Ectodermal cell (in vitro differentiated cells): ENCODE measurements around the gene HEATR3.

Source experiments
- H3K27ac ChIP-seq: 2 replicates; pipeline ENCODE4 v1.7.0; 2013; ENCODE audit warnings: mild to moderate bottlenecking, low read depth, low read length; ENCODE audit not compliant: insufficient read depth, poor library complexity, severe bottlenecking
- H3K27me3 ChIP-seq: 2 replicates; pipeline ENCODE4 v1.7.0; 2013; ENCODE audit warnings: mild to moderate bottlenecking, low read length; ENCODE audit not compliant: insufficient read depth, control insufficient read depth, poor library complexity, severe bottlenecking
- H3K36me3 ChIP-seq: one replicate; pipeline ENCODE4 v1.7.0; 2013; ENCODE audit warnings: low read length; ENCODE audit not compliant: control insufficient read depth, insufficient read depth
- H3K4me1 ChIP-seq: one replicate; pipeline ENCODE4 v1.7.0; 2013; ENCODE audit warnings: low read length; ENCODE audit not compliant: control insufficient read depth, insufficient read depth
- H3K4me3 ChIP-seq: 2 replicates; pipeline ENCODE4 v1.7.0; 2013; ENCODE audit warnings: low read depth, low read length, control low read depth; ENCODE audit not compliant: insufficient read depth
- H3K9me3 ChIP-seq: 2 replicates; pipeline ENCODE4 v1.7.0; 2013; ENCODE audit warnings: mild to moderate bottlenecking, low read length, moderate library complexity; ENCODE audit not compliant: control insufficient read depth
- WGBS, 2 experiments: methylation state at CpG; one replicate each; pipeline ENCODE4 v1.1.7; 2013; ENCODE audit warnings: missing lambda C conversion rate in 2 of 2; 5-methylcytosine and 5-hydroxymethylcytosine counted together

The HEATR3 gene

GRCh38 chr16:50069060-50069459 lies 3.3 kb downstream of the HEATR3 start:
- no peak overlapping the region for H3K4me3 ChIP-seq
- no peaks in the 10 kb centered on the region for H3K36me3 ChIP-seq
- no peaks in the 10 kb centered on the region for H3K9me3 ChIP-seq
- no peak overlapping the region for H3K27ac ChIP-seq
- peaks cover 5% of the 10 kb centered on the region for H3K4me1 ChIP-seq
- 92 to 100% methylated on average over 1 of the region's 1 CpG for WGBS, 2 experiments
- no peaks in the 10 kb centered on the region for H3K27me3 ChIP-seq

DNA sequence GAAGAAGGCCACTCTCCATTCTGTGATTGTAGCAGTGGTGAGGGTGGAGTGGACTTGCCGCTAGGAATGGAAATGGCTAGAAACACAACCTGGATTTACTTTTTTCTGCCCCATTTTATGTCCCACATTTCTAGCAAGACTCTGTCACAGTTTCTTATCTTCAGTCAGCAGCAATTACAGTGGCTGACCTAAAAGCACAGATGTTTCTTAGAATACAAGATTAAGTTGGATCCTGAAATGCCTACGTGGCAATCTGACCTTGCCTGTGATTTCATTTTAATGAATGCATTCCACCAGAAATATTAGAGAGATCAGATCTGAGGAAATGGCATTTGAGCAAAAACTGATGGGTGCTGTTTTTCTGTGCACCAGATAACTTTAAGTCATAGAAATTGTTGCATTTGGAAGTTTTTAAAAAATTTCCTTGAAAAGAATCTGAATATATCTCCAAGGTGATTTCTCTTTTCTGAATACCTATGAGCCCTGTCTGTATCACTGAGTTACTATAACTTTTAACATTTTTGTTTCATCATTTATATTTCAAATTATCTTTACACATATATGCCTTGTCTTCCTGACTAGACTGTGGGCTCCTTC lies 5.4 kb downstream of the HEATR3 start:
- Histone ChIP-seq H3K27me3 (no peaks in the 10 kb centered on the region), H3K4me1 (peaks cover 5% of the 10 kb centered on the region), H3K4me3 (no peak overlapping the region), H3K27ac (no peak overlapping the region), H3K9me3 (no peaks in the 10 kb centered on the region), H3K36me3 (peaks cover 3% of the 10 kb centered on the region)
- 87 to 91% methylated on average over 2 of the region's 2 CpGs for WGBS, 2 experiments

GRCh38 chr16:50072730-50073129 lies 7.0 kb downstream of the HEATR3 start:
- Histone ChIP-seq H3K27ac (no peak overlapping the region), H3K36me3 (peaks cover 3% of the 10 kb centered on the region), H3K4me1 (peaks cover 3% of the 10 kb centered on the region), H3K9me3 (no peaks in the 10 kb centered on the region), H3K4me3 (no peak overlapping the region), H3K27me3 (no peaks in the 10 kb centered on the region)
- WGBS, 2 experiments = 95 to 96% methylated on average over 4 to 5 of the region's 5 CpGs

- Histone ChIP-seq H3K4me3 (no peak overlapping the region), H3K4me1 (no peaks in the 10 kb centered on the region), H3K27me3 (no peaks in the 10 kb centered on the region), H3K9me3 (no peaks in the 10 kb centered on the region), H3K27ac (no peak overlapping the region), H3K36me3 (peaks cover 9% of the 10 kb centered on the region)
- WGBS, 2 experiments = 83 to 85% methylated on average over 9 of the region's 9 CpGs
Measured at GRCh38 chr16:50079397-50080140, 13.8 kb downstream of the HEATR3 start.

GRCh38 chr16:50081428-50082018 lies 15.8 kb downstream of the HEATR3 start:
- Histone ChIP-seq H3K9me3 (no peaks in the 10 kb centered on the region), H3K4me3 (no peak overlapping the region), H3K4me1 (no peaks in the 10 kb centered on the region), H3K36me3 (peaks cover 11% of the 10 kb centered on the region), H3K27me3 (no peaks in the 10 kb centered on the region), H3K27ac (no peak overlapping the region)
- 96% methylated on average over 6 to 7 of the region's 7 CpGs for WGBS, 2 experiments

DNA sequence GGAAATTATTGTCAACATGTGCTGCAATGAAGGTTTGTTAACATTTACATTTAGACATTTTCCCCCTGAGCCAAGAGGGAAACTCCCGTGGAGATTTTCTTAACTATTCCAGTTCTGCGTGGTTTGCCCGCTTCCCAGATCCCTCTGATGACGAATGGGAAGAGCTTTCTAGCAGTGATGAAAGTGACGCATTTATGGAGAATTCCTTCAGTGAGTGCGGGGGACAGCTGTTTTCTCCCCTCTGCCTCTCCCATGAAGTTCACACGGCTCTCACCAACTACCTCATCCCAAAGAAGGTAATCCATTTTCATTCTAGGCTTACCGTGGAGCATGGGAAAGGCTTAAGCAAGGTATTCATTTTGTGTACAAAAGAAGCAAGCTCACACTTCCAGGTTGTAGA lies 18.2 kb downstream of the HEATR3 start:
- H3K4me1 ChIP-seq = no peaks in the 10 kb centered on the region
- no peaks in the 10 kb centered on the region for H3K27me3 ChIP-seq
- no peak overlapping the region for H3K4me3 ChIP-seq
- no peak overlapping the region for H3K27ac ChIP-seq
- H3K36me3 ChIP-seq = peaks cover 21% of the 10 kb centered on the region
- 97 to 98% methylated on average over 8 of the region's 8 CpGs for WGBS, 2 experiments
- no peaks in the 10 kb centered on the region for H3K9me3 ChIP-seq

DNA sequence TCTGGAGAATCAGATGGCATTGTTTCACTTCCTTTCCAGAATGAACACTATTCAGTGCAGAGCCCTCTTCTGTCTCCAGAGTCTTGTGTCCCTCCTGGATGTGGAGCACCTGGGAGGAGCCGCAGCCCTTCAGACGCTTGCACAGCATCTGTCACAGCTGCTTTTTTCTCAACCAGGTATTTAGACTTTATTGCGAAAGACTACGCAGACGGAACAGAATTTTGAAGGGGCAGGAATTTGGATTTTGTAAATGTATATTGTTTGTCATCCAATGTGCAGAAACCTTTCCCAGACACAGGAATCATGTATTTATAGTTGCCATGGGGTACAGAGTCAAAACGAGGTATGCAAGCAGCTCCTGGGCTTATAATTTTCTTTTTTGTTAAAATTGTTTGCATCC lies 20.4 kb downstream of the HEATR3 start:
- WGBS, 2 experiments = 97 to 98% methylated on average over 6 of the region's 6 CpGs
- Histone ChIP-seq H3K4me1 (no peaks in the 10 kb centered on the region), H3K27me3 (no peaks in the 10 kb centered on the region), H3K27ac (no peak overlapping the region), H3K9me3 (no peaks in the 10 kb centered on the region), H3K4me3 (no peak overlapping the region), H3K36me3 (peaks cover 21% of the 10 kb centered on the region)

DNA sequence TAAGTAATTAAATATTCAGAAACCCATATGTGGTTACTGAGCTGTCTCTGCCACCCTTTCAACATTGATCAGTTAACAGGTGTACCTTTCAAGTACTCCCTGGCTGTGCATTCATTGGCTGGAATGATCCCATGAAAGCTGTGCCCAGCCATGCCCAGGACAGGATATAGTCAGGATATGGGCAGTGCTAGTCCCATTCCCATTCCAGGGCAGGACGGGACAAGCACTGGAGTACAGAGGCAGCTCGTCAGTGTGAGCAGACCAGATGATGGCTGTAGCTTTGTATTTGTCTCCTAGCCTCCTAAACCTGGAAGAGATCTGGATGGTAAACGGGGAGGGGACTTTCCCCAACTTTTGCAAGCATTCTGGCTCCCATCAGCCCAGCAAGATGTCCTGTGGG lies 22.5 kb downstream of the HEATR3 start:
- Histone ChIP-seq H3K27ac (no peak overlapping the region), H3K4me3 (no peak overlapping the region), H3K36me3 (peaks cover 21% of the 10 kb centered on the region), H3K27me3 (no peaks in the 10 kb centered on the region), H3K9me3 (no peaks in the 10 kb centered on the region), H3K4me1 (no peaks in the 10 kb centered on the region)
- 93 to 96% methylated on average over 3 of the region's 3 CpGs for WGBS, 2 experiments

- Histone ChIP-seq H3K4me3 (no peak overlapping the region), H3K4me1 (no peaks in the 10 kb centered on the region), H3K9me3 (no peaks in the 10 kb centered on the region), H3K27me3 (no peaks in the 10 kb centered on the region), H3K36me3 (no peaks in the 10 kb centered on the region), H3K27ac (no peak overlapping the region)
- 90 to 98% methylated on average over 6 of the region's 6 CpGs for WGBS, 2 experiments
Measured at GRCh38 chr16:50092891-50093290, 27.1 kb downstream of the HEATR3 start.

DNA sequence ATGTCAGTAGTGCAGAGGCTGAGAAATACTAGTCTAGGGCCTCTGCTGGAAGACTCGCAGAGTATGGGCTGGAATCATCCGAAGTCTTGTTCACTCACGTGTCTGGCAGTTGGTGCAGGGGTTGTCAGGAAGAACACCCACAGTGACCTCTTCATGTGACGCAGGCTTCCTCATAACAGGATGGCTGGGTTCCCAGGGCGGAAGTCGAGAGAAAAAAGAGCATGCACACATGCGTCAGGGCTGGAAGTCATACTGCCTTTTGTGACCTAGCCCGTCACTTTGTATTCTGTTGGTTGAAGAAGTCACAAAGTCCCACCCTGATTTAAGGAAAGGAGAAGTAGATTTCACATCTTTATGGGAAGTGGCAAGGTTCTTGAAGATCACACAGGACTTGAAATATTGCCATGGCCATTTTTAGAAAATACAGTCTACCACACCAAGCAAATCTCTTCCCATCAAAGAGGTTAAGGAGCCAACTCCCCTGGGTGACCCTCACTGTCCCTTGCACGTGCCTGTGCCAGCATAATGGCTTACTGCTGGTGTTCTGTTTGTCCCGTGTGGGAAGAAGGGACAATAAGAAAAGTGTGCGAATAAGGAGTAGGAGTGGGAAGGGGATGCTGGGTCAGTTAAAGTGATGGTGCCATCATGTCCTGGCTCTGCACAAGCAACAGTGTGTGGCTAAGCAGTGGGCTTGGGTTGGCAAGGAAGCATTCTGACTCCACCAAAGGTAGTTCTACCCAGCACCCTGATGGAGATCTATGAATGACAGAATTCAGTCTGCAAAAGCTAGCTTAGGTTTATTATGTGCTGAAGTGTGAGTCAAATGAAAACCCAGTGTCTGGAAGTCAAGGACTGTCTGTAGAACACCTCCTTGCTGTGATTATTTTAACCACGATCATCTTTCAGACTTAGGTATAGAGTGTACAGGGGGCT lies 28.1 kb downstream of the HEATR3 start:
- H3K36me3 ChIP-seq = no peaks in the 10 kb centered on the region
- no peaks in the 10 kb centered on the region for H3K27me3 ChIP-seq
- no peak overlapping the region for H3K4me3 ChIP-seq
- 94 to 95% methylated on average over 12 of the region's 12 CpGs for WGBS, 2 experiments
- no peak overlapping the region for H3K27ac ChIP-seq
- H3K9me3 ChIP-seq = no peaks in the 10 kb centered on the region
- H3K4me1 ChIP-seq = no peaks in the 10 kb centered on the region
